ENCODE measurements around the gene CACFD1.

CACFD1 gene

DNA sequence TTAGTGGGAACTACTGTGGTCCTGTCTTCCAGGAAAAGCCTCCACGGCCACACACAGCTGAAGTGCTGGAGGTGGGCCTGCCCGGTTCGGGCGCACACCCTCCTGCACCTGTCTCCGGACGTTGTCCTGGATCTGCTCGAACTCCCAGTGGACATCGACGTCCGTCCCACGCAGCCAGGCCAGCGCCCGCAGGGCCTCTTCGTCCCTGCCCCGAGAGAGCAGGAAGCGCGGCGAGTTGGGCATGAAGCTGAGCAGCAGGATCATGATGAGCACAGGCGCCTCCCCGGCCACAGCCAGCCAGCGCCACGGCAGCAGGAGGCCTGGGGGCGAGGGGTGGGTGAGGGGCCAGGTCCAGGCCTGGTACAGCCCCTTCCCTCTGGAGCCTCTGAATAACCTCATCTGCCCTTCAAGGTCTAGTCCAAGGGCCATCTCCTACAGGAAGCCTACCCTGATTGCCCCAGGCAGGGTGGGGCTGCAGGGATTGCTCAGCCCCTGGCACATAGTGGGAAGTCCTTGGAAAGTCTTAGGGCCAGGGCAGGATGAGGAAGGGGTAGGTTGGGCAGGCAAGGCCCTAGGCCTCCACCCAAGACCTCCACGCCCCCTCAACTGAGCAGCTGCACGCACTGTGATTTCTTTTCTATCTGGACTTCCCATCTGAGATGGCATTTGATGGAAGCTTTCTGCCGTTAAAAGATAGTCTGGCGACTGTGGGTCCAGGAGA, 15.7 kb downstream of the CACFD1 start:
- TF ChIP-seq FOXP2 (optimal IDR thresholded peaks at IDR 0.05; ENCODE audit: borderline replicate concordance, extremely low read depth, extremely low read length, insufficient read depth) (no peak), POLR2AphosphoS5 (IDR thresholded peaks at IDR 0.05; ENCODE audit: low read depth, low read length) (no peak), SIN3A (IDR thresholded peaks at IDR 0.05; ENCODE audit: borderline replicate concordance, insufficient read depth, low read length) (no peak), REST (IDR thresholded peaks at IDR 0.05; ENCODE audit: insufficient read depth in 1 of 2, low read depth in 2 of 2, low read length in 2 of 2) (no peak), TAF1 (IDR thresholded peaks at IDR 0.05; ENCODE audit: borderline replicate concordance, insufficient read depth, low read length) (no peak)

GRCh38 chr9:133476036-133476931, 16.5 kb downstream of the CACFD1 start:
- TF ChIP-seq SIN3A (IDR thresholded peaks at IDR 0.05; ENCODE audit: borderline replicate concordance, insufficient read depth, low read length) = no peak
- no peak for TF ChIP-seq POLR2AphosphoS5 (IDR thresholded peaks at IDR 0.05; ENCODE audit: low read depth, low read length)
- no peak for TF ChIP-seq FOXP2 (optimal IDR thresholded peaks at IDR 0.05; ENCODE audit: borderline replicate concordance, extremely low read depth, extremely low read length, insufficient read depth)
- TF ChIP-seq TAF1 (IDR thresholded peaks at IDR 0.05; ENCODE audit: borderline replicate concordance, insufficient read depth, low read length) = no peak
- no peak for TF ChIP-seq REST (IDR thresholded peaks at IDR 0.05; ENCODE audit: insufficient read depth in 1 of 2, low read depth in 2 of 2, low read length in 2 of 2)

GRCh38 chr9:133476941-133477340, 17.2 kb downstream of the CACFD1 start:
- TF ChIP-seq REST (IDR thresholded peaks at IDR 0.05; ENCODE audit: insufficient read depth in 1 of 2, low read depth in 2 of 2, low read length in 2 of 2) (no peak), TAF1 (IDR thresholded peaks at IDR 0.05; ENCODE audit: borderline replicate concordance, insufficient read depth, low read length) (no peak), SIN3A (IDR thresholded peaks at IDR 0.05; ENCODE audit: borderline replicate concordance, insufficient read depth, low read length) (no peak), POLR2AphosphoS5 (IDR thresholded peaks at IDR 0.05; ENCODE audit: low read depth, low read length) (no peak), FOXP2 (optimal IDR thresholded peaks at IDR 0.05; ENCODE audit: borderline replicate concordance, extremely low read depth, extremely low read length, insufficient read depth) (no peak)

GRCh38 chr9:133477461-133477860, 17.7 kb downstream of the CACFD1 start:
- TF ChIP-seq POLR2AphosphoS5 (IDR thresholded peaks at IDR 0.05; ENCODE audit: low read depth, low read length) (no peak), REST (IDR thresholded peaks at IDR 0.05; ENCODE audit: insufficient read depth in 1 of 2, low read depth in 2 of 2, low read length in 2 of 2) (no peak), FOXP2 (optimal IDR thresholded peaks at IDR 0.05; ENCODE audit: borderline replicate concordance, extremely low read depth, extremely low read length, insufficient read depth) (no peak), TAF1 (IDR thresholded peaks at IDR 0.05; ENCODE audit: borderline replicate concordance, insufficient read depth, low read length) (no peak), SIN3A (IDR thresholded peaks at IDR 0.05; ENCODE audit: borderline replicate concordance, insufficient read depth, low read length) (no peak)
